ENCODE measurements around the gene PTPRN2.

- TF ChIP-seq CTCF (IDR thresholded peaks at IDR 0.05) (no peak), POLR2A (IDR thresholded peaks at IDR 0.05) (no peak)
These were observed 420.2 kb downstream of the PTPRN2 start for GRCh38 chr7:158167373-158167772.
